ENCODE data around the gene RGS6.

GRCh38 chr14:72236629-72237028, 304.4 kb downstream of the RGS6 start:
- TF ChIP-seq, protein P1, sequence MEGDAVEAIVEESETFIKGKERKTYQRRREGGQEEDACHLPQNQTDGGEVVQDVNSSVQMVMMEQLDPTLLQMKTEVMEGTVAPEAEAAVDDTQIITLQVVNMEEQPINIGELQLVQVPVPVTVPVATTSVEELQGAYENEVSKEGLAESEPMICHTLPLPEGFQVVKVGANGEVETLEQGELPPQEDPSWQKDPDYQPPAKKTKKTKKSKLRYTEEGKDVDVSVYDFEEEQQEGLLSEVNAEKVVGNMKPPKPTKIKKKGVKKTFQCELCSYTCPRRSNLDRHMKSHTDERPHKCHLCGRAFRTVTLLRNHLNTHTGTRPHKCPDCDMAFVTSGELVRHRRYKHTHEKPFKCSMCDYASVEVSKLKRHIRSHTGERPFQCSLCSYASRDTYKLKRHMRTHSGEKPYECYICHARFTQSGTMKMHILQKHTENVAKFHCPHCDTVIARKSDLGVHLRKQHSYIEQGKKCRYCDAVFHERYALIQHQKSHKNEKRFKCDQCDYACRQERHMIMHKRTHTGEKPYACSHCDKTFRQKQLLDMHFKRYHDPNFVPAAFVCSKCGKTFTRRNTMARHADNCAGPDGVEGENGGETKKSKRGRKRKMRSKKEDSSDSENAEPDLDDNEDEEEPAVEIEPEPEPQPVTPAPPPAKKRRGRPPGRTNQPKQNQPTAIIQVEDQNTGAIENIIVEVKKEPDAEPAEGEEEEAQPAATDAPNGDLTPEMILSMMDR (IDR thresholded peaks at IDR 0.05 in 4 of 5, conservative IDR thresholded peaks at IDR 0.05 in 1 of 5), result no peak
- no peak for TF ChIP-seq POLR2A (IDR thresholded peaks at IDR 0.05)

All from gastrocnemius medialis (tissue), 4 donors.